ENCODE data around the gene FFAR3.

The FFAR3 gene, protein sequence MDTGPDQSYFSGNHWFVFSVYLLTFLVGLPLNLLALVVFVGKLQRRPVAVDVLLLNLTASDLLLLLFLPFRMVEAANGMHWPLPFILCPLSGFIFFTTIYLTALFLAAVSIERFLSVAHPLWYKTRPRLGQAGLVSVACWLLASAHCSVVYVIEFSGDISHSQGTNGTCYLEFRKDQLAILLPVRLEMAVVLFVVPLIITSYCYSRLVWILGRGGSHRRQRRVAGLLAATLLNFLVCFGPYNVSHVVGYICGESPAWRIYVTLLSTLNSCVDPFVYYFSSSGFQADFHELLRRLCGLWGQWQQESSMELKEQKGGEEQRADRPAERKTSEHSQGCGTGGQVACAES

DNA sequence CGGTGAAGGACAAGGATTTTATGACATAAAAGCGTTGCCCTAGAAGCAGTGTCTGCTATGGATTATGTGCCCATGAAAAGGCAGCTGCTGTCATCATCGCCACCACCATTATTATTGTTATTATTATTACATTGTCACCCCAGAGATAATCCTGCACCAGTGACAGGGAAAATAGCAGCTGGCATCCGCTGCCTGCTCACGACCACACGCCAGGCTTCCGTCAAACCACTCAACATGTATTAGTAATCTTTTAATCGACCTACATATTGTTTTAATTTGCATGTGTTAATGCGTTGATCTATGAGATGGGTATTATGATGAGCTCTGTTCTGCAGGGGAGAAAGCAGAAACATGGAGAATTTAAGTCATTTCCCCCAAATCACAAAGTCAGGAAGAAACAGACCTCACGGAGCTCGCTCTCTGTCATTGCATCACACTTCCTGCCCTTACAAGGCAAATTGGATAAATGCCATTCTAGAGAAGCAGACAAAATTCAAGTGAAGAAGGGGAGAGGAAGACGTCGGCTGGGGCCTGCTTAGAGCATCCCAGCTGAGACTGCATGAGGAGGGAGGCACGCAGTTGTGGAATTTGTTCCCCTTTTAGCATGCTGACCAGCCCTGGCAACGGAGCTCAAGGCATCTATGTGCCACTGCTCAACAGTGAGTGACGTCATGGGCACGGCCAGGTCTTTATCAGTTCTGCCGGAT, at the start of gene FFAR3:
TSS of gene FFAR3 (plus strand) at position 594 of the 707 bp plus-strand sequence. CDS start 431 bp downstream, outside the sequence.
- no peak for DNase-seq (ENCODE audit: low read depth in 2 of 2)

DNA sequence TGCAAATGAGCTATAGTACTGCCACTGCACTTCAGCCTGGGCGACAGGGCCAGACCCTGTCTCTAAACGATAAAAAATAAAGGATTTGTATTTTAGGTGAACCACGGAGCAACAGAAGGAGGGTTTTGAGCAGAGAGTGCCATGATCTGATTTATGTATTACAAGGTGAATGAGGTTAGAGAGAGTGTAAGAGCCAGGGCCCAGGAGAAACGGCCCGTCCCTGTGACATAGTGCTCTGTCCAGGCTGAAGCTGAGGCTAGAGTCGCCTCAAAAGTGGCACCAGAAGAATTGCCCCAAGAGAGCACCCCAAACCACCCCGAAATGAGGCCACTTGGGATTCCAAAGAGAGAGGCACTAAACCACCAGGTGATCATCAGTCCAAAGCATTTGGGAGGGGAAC, 49.4 kb upstream of the FFAR3 start:
- no peak for DNase-seq (ENCODE audit: low read depth in 2 of 2)

DNA sequence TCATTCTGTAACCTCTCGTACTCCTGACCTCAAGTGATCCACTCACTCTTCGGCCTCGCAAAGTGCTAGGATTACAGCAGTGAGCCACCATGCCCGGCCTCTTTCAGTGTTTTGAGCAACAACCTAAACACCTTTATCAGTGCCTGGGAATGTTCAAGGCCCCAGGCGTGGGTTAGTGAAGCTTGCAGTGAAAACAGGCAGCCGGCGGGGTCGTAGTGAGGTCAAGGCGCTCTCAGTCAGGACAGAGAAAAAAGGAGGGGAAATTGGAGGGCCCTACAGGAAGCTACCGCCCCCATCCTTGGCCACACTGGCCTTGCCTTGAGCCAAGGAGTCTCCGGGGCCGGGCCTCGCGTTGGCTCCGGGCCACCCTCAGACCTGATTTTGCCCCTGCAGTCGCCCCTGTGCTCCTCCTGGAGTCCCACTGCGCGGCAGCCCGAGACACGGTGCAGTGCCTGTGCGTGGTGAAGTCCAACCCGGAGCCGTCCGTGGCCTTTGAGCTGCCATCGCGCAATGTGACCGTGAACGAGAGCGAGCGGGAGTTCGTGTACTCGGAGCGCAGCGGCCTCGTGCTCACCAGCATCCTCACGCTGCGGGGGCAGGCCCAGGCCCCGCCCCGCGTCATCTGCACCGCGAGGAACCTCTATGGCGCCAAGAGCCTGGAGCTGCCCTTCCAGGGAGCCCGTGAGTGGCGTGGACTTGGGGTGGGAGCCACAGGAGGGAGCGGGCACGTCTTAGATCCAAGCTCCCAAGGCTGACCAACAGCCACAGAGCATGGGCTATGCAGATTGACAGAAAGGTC, 48.6 kb upstream of the FFAR3 start:
- no peak for DNase-seq (ENCODE audit: low read depth in 2 of 2)

DNA sequence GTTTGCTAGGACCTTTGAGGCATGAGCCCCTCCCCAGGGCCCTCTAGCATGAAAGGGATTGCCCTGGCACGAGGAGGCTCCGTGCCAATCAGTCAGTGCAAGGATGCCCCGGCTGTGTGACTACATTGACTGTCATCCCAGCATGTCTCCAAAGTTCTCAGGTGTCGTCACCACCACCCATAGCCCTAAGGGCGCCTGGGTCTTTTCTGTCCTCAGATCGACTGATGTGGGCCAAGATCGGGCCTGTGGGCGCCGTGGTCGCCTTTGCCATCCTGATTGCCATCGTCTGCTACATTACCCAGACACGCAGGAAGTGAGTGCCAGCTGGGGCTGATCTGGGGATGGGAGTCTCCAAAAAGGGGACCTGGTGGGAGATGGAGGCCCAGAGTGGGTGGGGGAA, 47.9 kb upstream of the FFAR3 start:
- DNase-seq (ENCODE audit: low read depth in 2 of 2), result no peak

DNA sequence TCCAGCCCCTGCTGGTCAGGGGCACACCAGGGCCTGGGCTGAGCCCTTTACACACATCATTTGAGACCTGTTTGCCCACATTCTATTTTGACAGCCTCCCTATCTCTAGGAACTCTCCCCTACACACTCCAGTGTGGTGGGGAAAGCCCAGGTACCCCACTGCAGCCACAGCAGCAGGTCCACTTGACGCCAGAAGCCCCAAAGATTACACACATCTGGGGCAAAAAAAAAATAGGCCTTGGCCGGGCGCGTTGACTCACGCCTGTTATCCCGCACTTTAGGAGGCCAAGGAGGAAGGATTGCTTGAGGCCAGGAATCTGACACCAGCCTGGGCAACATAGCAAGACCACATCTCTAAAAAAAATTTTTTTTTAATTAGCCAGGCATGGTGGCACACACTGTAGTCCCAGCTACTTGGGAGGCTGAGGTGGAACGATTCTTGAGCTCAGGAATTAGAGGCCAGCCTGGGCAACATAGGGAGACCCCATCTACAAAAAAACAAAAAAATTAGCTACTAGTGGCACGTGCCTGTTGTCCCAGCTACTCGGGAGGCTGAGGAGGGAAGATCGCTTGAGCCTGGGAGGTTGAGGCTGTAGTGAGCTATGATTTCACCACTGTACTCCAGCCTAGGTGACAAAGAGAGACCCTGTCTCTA, 47.3 kb upstream of the FFAR3 start:
- DNase-seq (ENCODE audit: low read depth in 2 of 2), result no peak

DNA sequence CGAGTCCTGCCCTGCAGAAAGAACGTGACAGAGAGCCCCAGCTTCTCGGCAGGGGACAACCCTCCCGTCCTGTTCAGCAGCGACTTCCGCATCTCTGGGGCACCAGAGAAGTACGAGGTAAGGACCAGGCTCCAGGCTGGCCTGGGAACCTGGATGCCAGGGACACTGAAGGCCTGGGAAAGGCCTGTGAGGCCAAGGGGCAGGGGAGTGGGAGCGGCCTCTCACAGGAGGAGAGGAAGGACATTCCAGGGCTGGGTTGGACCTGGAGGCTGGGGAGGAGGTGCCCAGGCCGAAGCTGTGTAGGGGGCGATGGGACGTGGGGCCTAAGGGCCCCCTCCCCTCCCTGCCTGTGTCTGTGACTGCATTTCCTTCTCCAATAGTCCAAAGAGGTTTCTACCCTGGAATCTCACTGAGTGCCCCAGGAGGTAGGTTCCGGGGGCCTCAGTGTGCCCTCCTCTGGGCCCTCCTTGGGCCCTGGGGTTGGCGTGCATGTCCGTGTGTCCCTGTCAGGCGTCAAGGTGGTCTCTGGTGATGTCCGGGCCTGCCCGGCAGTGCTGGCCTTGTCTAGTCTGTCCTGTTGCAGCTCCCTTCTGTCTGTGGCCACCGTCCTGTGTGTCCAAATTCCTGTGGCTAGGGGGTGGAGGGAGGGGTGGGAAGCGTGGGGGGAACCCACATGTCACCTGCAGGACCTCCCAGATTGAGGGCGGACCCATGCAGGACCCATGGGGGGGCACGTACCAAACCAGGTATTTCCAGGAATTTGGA, 46.2 kb upstream of the FFAR3 start:
- no peak for DNase-seq (ENCODE audit: low read depth in 2 of 2)

DNA sequence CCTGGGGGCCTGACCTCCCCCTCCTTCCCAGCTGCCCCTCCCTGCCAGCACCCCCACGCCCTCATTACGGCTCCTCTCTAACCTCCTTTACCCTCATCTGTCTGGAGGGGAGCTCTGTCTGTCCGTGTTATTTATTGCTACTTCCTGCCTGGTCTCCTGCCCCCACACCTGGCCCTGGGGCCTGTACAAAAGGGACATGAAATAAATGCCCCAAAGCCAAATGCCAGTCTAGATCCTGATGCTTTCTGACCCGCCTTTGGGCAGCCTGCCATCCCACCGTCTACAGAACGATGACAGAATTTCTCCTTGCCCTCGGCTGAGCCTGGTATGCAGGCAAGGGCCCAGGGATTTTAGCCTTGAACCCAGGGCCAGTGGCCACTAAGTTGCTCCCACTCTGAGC, 44.7 kb upstream of the FFAR3 start:
- DNase-seq (ENCODE audit: low read depth in 2 of 2), result no peak

DNA sequence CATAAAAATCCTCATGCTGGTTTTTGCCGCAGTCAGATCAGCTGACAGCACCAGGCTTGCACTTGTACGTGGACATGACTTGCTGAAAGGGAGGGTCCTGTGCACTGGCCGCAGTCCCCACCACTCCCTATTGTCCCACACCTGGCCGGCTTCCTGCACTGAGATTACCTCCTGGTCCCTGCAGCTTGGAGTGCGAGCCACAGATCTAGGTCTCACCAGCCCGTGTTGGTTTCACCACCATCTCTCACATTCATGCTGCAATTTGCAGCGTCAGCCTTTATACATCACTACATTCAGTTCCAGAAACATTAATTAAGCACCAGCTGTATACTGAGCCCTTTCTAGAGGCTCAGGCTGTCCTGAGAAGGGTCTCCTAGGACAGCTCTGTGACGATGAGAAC, 44.2 kb upstream of the FFAR3 start:
- no peak for DNase-seq (ENCODE audit: low read depth in 2 of 2)

DNA sequence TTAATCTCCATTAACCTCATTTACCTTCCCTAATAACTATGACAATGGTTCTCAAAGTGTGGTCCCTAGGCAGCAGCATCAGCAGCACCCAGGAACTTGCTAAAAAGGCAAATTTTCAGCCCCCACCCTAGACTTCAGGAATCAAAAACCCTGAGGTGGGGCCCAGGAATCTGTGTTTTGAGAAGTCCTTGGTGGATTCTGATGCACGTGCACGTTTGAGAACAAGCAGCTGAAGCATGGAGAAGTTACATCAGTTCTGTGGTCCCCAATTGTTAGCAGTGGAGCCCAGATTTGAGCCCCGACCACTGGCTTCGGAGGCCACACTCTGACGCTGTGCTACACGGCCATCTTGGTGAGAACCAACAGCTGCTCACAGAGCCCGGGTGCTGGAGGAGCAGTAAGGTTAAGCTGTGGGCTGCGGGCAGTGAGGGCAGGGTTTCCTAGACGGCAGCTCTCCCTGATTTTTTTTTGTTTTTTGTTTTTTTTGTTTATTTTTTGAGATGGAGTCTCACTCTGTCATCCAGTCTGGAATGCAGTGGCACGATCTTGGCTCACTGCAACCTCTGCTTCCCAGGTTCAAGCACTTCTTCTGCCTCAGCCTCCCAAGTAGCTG, 43.3 kb upstream of the FFAR3 start:
- no peak for DNase-seq (ENCODE audit: low read depth in 2 of 2)

DNA sequence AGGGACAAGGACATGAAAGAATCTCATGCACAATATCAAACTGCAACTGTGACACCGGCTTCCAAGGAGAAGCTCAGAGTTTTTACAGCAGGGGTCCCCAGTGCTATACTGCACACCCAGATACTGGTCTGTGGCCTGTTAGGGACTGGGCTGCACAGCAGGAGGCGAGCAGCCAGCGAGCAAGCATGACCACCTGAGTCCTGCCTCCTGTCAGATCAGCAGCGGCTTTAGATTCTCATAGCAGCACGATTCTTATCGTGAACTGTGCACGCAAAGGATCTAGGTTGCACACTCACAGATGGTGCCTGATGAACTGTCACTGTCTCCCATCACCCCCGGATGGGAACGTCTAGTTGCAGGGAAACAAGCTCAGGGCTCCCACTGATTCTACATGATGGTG, 42.4 kb upstream of the FFAR3 start:
- no peak for DNase-seq (ENCODE audit: low read depth in 2 of 2)

DNA sequence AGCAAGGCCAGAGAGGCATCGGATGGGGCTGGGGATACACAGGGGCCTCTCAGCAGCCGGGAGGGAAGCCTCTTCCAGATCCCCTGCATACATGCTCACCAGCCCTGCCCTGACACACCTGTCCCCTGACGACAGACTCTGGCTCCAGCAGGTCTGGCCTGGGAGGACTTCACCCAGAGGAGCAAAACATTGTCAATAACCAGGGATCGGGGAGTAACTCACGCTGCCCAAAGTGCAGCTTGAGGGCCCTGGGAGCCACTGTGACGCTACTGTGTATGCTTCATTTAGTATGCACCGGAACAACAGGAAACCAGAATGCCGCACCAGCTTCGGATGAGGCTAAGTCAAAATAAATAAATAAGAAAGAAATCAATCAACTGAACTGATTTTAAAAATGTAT, 41.7 kb upstream of the FFAR3 start:
- DNase-seq (ENCODE audit: low read depth in 2 of 2), result no peak

DNA sequence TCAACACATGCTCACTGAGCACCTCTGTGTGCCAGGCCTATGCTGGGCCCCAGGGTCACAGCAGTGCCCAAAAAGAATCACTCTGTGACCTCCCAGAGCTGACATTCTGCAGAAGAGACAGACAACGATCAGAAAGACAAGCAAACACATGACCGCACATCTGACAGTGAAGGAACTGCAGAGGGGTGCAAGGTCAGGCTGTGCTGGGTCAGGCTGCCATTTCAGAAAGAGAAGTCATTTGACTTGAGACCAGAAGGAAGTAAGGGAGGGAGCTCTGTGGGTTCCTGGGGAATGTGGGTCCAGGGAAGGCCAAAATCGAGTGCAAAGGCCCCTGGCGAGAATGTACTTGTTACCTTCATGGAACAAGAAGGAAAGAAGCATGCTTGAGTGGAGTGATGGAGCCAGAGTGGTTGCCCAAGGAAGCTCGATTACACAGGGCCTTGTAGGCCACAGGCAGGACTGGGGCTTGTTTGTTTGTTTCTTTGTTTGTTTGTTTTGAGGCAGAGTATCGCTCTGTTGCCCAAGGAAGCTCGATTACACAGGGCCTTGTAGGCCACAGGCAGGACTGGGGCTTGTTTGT, 40.7 kb upstream of the FFAR3 start:
- DNase-seq (ENCODE audit: low read depth in 2 of 2), result no peak

DNA sequence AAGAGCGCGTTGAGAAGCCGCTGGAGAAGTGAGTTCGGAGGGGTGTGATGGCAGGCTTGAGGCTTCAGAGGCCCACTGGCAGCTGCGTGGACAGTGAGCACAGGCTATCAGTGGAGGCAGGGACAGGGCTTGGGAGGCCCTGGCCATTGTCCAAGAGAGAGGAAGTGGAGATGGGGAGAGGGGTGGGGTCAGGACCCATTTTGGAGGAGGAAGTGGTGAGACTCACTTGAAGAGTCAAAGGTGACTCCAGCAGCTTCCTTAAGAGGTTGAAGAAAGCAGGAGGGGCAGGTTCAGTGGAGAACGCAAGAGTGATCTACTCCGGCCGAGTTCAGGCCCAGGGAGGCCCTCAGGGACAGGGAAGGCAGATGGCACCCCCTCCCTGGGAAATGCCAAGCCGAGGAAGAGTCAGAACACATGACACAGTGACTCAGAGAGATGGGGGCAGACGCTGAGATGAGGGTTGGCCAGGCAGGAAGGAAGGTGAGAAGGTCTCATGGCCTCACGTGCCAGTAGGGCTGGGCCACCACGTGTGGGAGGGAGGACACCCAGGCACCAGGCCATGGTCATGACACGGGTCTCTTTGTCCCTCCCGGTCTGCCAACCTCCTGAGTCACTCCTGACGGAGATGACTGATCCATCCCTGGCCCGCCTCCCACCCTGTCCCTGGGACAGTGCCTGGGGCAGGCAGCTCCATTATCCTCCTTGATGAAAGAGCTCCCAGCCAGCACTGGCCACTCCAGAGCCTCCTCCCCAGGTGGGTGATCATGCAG, 39.4 kb upstream of the FFAR3 start:
- no peak for DNase-seq (ENCODE audit: low read depth in 2 of 2)

DNA sequence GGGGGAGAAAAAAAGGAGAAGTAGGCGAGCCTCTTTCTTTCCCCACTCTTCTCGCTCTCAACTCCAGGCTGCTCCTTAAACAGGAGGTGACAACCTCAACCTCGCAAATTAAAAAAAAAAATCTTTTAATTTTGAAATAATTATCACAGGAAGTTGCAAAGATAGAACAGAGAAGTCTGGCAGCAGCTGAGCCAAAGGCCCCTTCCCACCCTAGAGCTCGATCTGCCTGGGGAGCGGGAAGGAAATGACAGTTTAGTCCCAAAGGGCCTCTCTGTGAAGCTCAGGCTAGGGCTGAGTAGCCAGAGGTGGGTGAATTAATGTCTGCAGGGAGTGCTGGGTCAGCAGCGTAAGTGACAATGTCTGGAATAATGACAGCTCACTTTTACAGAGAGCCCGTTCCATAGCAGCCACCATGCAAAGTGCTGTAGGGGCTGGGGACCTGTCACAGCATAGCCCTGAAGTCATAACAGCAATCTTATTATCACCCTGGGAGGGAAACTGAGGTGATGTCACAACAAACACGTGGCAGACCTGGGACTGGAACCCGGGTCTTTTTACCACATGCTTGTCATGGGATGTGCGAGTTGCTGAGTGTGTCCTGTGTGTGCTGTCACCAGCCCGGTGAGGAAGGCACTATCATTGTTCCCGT, 38.1 kb upstream of the FFAR3 start:
- no peak for DNase-seq (ENCODE audit: low read depth in 2 of 2)

DNA sequence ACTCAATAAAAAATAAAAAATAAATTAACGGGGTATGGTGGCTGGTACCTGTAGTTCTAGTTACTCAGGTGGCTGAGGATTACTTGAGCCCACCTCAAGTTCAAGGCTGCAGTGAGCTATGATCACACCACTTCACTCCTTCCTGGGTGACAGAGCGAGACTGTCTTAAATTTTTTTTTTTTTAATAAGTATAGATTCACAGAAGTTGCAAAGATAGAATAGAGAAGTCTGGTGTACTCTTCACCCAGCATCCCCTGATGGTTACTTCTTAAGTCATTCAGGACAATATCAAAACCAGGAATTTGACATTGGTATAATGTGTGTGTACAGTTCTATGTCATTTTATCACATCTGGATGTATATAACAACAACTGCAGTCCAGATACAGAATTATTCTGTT, 37.0 kb upstream of the FFAR3 start:
- DNase-seq (ENCODE audit: low read depth in 2 of 2), result no peak

DNA sequence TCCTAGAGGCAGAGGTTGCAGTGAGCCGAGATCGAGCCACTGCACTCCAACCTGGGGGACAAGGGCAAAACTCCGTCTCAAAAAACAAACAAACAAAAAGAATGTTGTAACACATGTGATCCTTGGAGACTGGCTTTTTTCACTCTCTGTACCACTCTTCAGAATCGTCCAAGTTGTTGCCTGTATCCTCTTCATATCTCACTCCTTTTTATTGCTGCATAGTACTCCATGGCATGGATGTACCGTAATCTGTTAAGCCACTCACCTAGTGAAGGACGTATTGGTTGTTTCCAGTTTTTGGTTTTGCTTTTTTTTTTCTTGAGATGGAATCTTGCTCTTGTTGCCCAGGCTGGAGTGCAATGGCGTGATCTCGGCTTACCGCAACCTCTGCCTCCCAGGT, 36.2 kb upstream of the FFAR3 start:
- DNase-seq (ENCODE audit: low read depth in 2 of 2), result no peak

DNA sequence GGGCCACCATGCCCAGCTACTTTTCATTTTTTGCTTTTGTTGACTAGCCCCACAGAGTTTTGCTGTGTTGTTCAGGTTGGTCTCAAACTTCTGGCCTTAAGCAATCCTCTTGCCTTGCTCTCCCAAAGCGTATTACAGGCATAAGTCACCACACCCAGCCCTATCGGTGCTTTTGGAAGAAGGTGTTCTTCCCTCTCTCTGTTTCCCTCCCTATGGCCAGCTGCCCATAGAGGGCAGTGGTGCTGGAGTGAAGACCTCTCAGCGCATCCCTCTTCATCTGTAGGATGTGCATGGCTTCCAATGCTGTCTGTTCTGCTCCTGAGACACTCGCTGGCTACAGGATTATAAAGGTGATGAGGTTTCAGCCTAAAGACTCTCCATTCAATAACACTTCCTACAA, 30.6 kb upstream of the FFAR3 start:
- no peak for DNase-seq (ENCODE audit: low read depth in 2 of 2)

DNA sequence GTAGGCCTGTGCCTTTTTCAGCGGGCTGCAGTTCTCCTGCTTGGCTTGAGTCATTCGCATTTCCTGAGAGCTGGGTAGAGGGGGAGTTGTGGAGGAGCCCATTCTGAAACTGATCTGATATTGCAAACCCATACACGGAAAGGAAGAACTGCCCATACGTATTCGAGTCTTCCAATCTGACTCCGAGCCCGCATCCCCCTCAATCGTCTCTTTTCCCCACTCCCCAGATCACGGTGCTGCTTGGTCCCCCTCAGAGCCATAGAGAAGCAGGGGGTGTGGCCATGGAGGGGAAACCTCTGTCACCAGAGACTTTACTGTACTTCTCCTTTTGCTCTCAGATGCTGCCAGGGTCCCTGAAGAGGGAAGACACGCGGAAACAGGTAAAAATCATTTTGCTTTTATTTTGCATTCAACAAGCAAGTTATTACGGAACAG, 29.4 kb upstream of the FFAR3 start, which contains the start of gene CD22:
TSS of gene CD22 (plus strand) at position 337 of the 435 bp plus-strand sequence. CDS start 2,854 bp downstream, outside the sequence.
- DNase-seq (ENCODE audit: low read depth in 2 of 2), result no peak

DNA sequence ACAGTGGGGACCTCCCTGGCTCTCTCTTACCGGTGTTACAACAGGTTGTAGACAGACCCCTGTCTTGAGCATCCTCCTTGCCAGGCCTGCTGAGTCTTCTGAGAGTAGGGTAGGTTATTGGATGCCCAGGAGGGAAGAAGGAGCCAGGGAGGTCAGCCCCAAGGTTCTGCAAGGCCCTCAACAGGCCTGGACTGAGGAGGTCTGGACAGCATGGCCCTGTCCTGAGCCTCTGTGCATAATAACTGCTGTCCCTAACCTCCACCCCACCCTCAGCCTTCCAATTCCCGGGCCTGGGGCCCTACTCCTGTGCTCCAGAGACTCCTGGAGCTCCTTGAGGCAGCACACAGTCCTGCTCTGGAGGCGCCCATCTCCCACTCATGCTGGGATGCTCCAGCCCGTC, 28.9 kb upstream of the FFAR3 start:
- DNase-seq (ENCODE audit: low read depth in 2 of 2), result no peak
